Right lobe of liver (tissue), 4 donors: ENCODE measurements around the gene TUBGCP5.

Source experiments
- CTCF ChIP-seq, 4 donors: fragments of 200-600 bp in 3 of 4; fragments of 450-650 bp in 1 of 4; IDR thresholded peaks; one replicate each; pipeline versions ENCODE4 v1.5.1 to v1.8.0; 2016 to 2022; ENCODE audit warnings: antibody characterized with exemption in 4 of 4, mild to moderate bottlenecking in 2 of 4
- POLR2A ChIP-seq: fragments of 450-650 bp; IDR thresholded peaks from one replicate; pipeline ENCODE4 v1.6.1; 2017; ENCODE audit warnings: antibody characterized with exemption, mild to moderate bottlenecking
- donor health status: DM: no; HTN: no; CAD: no.
- donor health status: DM: no; HTN: no; CAD: no.
- donor health status: DM: no; HTN: yes; CAD: no.

- TF ChIP-seq CTCF (IDR thresholded peaks at IDR 0.05) (peak; percentile 45 to 69 (median 64)), POLR2A (no peak)
Measured at GRCh38 chr15:23035964-23036566, 3.3 kb downstream of the TUBGCP5 start.
